Mesenchymal stem cell (in vitro differentiated cells and primary cell): Measurements from ENCODE around the gene MAPK6.
"Not testable (repeated sequence)": the region's sequence is repeated elsewhere in the genome, so short reads cannot be mapped to it uniquely, and the experiment has no call there.

Experiments
- DNase-seq: peaks from one replicate; pipeline ENCODE4 v3.0.0-alpha.2; 2013
- H2AFZ ChIP-seq: one replicate; pipeline ENCODE4 v1.6.1; 2013; ENCODE audit warnings: low read depth, mild to moderate bottlenecking, control low read depth, inconsistent platforms, low read length, moderate library complexity
- H2AK5ac ChIP-seq: 2 replicates; pipeline ENCODE4 v1.6.1; 2013; ENCODE audit warnings: low read length, moderate library complexity, mild to moderate bottlenecking, inconsistent platforms; ENCODE audit not compliant: severe bottlenecking
- H2BK120ac ChIP-seq: one replicate; pipeline ENCODE4 v1.6.1; 2013; ENCODE audit warnings: low read depth, mild to moderate bottlenecking, inconsistent platforms, low read length, moderate library complexity
- H2BK12ac ChIP-seq, 2 experiments: one replicate each; pipeline ENCODE4 v1.6.1; 2013; ENCODE audit warnings: inconsistent platforms in 2 of 2, low read length in 2 of 2, mild to moderate bottlenecking in 2 of 2, moderate library complexity in 2 of 2, control low read depth in 1 of 2
- H2BK15ac ChIP-seq: one replicate; pipeline ENCODE4 v1.6.1; 2013; ENCODE audit warnings: mild to moderate bottlenecking, low read depth, inconsistent platforms; ENCODE audit not compliant: poor library complexity, severe bottlenecking
- H2BK5ac ChIP-seq: 2 replicates; pipeline ENCODE4 v1.6.1; 2013; ENCODE audit warnings: low read depth, mild to moderate bottlenecking, low read length, control low read depth, inconsistent platforms; ENCODE audit not compliant: poor library complexity, severe bottlenecking
- H3K14ac ChIP-seq, 2 experiments: one replicate each; pipeline ENCODE4 v1.6.1; 2013; ENCODE audit warnings: inconsistent platforms in 2 of 2, low read length in 2 of 2, control low read depth in 1 of 2, mild to moderate bottlenecking in 1 of 2, moderate library complexity in 1 of 2
- H3K18ac ChIP-seq, 2 experiments: one replicate each; pipeline ENCODE4 v1.6.1; 2013; ENCODE audit warnings: inconsistent platforms in 2 of 2, low read length in 2 of 2, control low read depth in 1 of 2, low read depth in 1 of 2, mild to moderate bottlenecking in 1 of 2
- H3K23ac ChIP-seq, 2 experiments: one replicate each; pipeline ENCODE4 v1.6.1; 2013; ENCODE audit warnings: inconsistent platforms in 2 of 2, low read length in 2 of 2, mild to moderate bottlenecking in 2 of 2, moderate library complexity in 2 of 2, control low read depth in 1 of 2
- H3K27ac ChIP-seq: 2 replicates; pipeline ENCODE4 v1.5.1; 2013; ENCODE audit warnings: mild to moderate bottlenecking, moderate library complexity, low read length, control low read depth, inconsistent platforms; ENCODE audit not compliant: poor library complexity, severe bottlenecking
- H3K27me3 ChIP-seq, 2 experiments: 2 replicates each; pipeline versions ENCODE4 v1.6.1 to v1.7.0; 2013; ENCODE audit warnings: low read length in 2 of 2, mild to moderate bottlenecking in 2 of 2, moderate library complexity in 2 of 2, control low read depth in 1 of 2, inconsistent platforms in 1 of 2; ENCODE audit not compliant: control insufficient read depth in 1 of 2, insufficient read depth in 1 of 2
- H3K36me3 ChIP-seq, 2 experiments: 2 replicates each; pipeline versions ENCODE4 v1.6.1 to v1.7.0; 2013; ENCODE audit warnings: low read length in 2 of 2, control low read depth in 1 of 2, inconsistent platforms in 1 of 2, low read depth in 1 of 2, mild to moderate bottlenecking in 1 of 2; ENCODE audit not compliant: insufficient read depth in 2 of 2, control insufficient read depth in 1 of 2
- H3K4ac ChIP-seq, 2 experiments: one replicate each; pipeline ENCODE4 v1.6.1; 2013; ENCODE audit warnings: inconsistent platforms in 2 of 2, low read length in 2 of 2, mild to moderate bottlenecking in 2 of 2, moderate library complexity in 2 of 2, control low read depth in 1 of 2, low read depth in 1 of 2
- H3K4me1 ChIP-seq: 2 replicates; pipeline ENCODE4 v1.6.1; 2013; ENCODE audit warnings: low read depth, low read length, control low read depth; ENCODE audit not compliant: control insufficient read depth, insufficient read depth
- H3K4me2 ChIP-seq: 2 replicates; pipeline ENCODE4 v1.6.1; 2013; ENCODE audit warnings: low read length, mild to moderate bottlenecking, inconsistent platforms; ENCODE audit not compliant: poor library complexity, severe bottlenecking
- H3K4me3 ChIP-seq, 2 experiments: 2 replicates each; pipeline versions ENCODE4 v1.5.1 to v1.7.0; 2013; ENCODE audit warnings: low read length in 2 of 2, mild to moderate bottlenecking in 2 of 2, control low read depth in 1 of 2, low read depth in 1 of 2; ENCODE audit not compliant: insufficient read depth in 1 of 2
- H3K79me1 ChIP-seq: replicated peaks from 2 replicates; pipeline ENCODE4 v1.6.1; 2013; ENCODE audit warnings: mild to moderate bottlenecking, control low read depth, low read length, inconsistent platforms; ENCODE audit not compliant: poor library complexity, severe bottlenecking
- H3K9ac ChIP-seq: 2 replicates; pipeline ENCODE4 v1.7.0; 2013; ENCODE audit warnings: mild to moderate bottlenecking, low read length, moderate library complexity
- H3K9me3 ChIP-seq: 2 replicates; pipeline ENCODE4 v1.7.0; 2013; ENCODE audit warnings: mild to moderate bottlenecking, low read length; ENCODE audit not compliant: control insufficient read depth
- H4K8ac ChIP-seq: one replicate; pipeline ENCODE4 v1.6.1; 2013; ENCODE audit warnings: inconsistent platforms, mild to moderate bottlenecking, low read length, moderate library complexity
- H4K91ac ChIP-seq: one replicate; pipeline ENCODE4 v1.6.1; 2013; ENCODE audit warnings: mild to moderate bottlenecking, low read length, inconsistent platforms
- WGBS: methylation state at CpG from one replicate; pipeline ENCODE4 v1.1.7; 2013; ENCODE audit warnings: mixed read lengths; 5-methylcytosine and 5-hydroxymethylcytosine counted together

Gene MAPK6

GRCh38 chr15:52045795-52046298, 26.8 kb downstream of the MAPK6 start:
- H3K9me3 ChIP-seq, H3K4me1 ChIP-seq, H3K27me3 ChIP-seq, DNase-seq, H2AK5ac ChIP-seq, H2AFZ ChIP-seq, H4K91ac ChIP-seq, H3K14ac ChIP-seq, H3K9ac ChIP-seq, H3K79me1 ChIP-seq, H2BK120ac ChIP-seq, H2BK15ac ChIP-seq, H3K4ac ChIP-seq, H4K8ac ChIP-seq, H2BK12ac ChIP-seq, H3K23ac ChIP-seq, H3K27ac ChIP-seq, H3K4me3 ChIP-seq, H2BK5ac ChIP-seq, H3K4me2 ChIP-seq, H3K18ac ChIP-seq: not testable (repeated sequence)
- WGBS = 94% methylated on average over 5 of the region's 8 CpGs
- peaks cover 7 to 77% of the 10 kb centered on the region in 2 experiments for H3K36me3 ChIP-seq

DNA sequence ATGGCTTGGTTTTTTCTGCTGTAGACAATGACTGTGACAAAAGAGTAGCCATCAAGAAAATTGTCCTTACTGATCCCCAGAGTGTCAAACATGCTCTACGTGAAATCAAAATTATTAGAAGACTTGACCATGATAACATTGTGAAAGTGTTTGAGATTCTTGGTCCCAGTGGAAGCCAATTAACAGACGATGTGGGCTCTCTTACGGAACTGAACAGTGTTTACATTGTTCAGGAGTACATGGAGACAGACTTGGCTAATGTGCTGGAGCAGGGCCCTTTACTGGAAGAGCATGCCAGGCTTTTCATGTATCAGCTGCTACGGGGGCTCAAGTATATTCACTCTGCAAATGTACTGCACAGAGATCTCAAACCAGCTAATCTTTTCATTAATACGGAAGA, 27.5 kb downstream of the MAPK6 start:
- not testable (repeated sequence) for H3K27ac ChIP-seq, H3K4me1 ChIP-seq, H3K4ac ChIP-seq, H3K4me2 ChIP-seq, H2AFZ ChIP-seq, H3K9ac ChIP-seq, H4K8ac ChIP-seq, H2AK5ac ChIP-seq, H3K27me3 ChIP-seq, H3K14ac ChIP-seq, H3K4me3 ChIP-seq, H3K23ac ChIP-seq, H3K79me1 ChIP-seq, H4K91ac ChIP-seq, H2BK5ac ChIP-seq, DNase-seq, H3K9me3 ChIP-seq, H3K18ac ChIP-seq, H2BK120ac ChIP-seq, H2BK15ac ChIP-seq, H2BK12ac ChIP-seq
- 92% methylated on average over 4 of the region's 5 CpGs for WGBS
- peaks cover 9 to 79% of the 10 kb centered on the region in 2 experiments for H3K36me3 ChIP-seq

GRCh38 chr15:52050416-52050815, 31.4 kb downstream of the MAPK6 start:
- Histone ChIP-seq H3K9me3 (no peaks in the 10 kb centered on the region), H3K36me3 (peaks cover 26 to 93% of the 10 kb centered on the region in 2 experiments), H2BK5ac (no peak overlapping the region), H4K8ac (no peak overlapping the region), H3K14ac (no peak overlapping the region), H2BK120ac (no peak overlapping the region), H4K91ac (no peak overlapping the region), H2BK12ac (no peak overlapping the region), H2BK15ac (no peak overlapping the region), H3K4me3 (no peak overlapping the region), H3K18ac (no peak overlapping the region), H3K27ac (peak overlapping the region; percentile 35), H3K4me2 (no peak overlapping the region), H2AK5ac (no peak overlapping the region), H3K4ac (no peak overlapping the region), H2AFZ (no peak overlapping the region), H3K23ac (no peak overlapping the region), H3K9ac (no peak overlapping the region), H3K27me3 (no peaks in the 10 kb centered on the region), H3K4me1 (peaks cover 9% of the 10 kb centered on the region), H3K79me1 (peaks cover 9% of the 10 kb centered on the region)
- 89% methylated on average over 1 of the region's 1 CpG for WGBS
- DNase-seq = peak; percentile 61

GRCh38 chr15:52052066-52052935, 33.3 kb downstream of the MAPK6 start:
- Histone ChIP-seq H4K91ac (peak overlapping the region; percentile 50), H2BK12ac (no peak overlapping the region), H3K9me3 (no peaks in the 10 kb centered on the region), H3K36me3 (peaks cover 28 to 93% of the 10 kb centered on the region in 2 experiments), H3K4me3 (no peak overlapping the region), H3K4me1 (peaks cover 9% of the 10 kb centered on the region), H3K23ac (no peak overlapping the region), H3K4me2 (no peak overlapping the region), H3K14ac (no peak overlapping the region), H2AK5ac (peak overlapping the region; percentile 96), H2BK5ac (no peak overlapping the region), H3K4ac (no peak overlapping the region), H2BK120ac (no peak overlapping the region), H3K27ac (peak overlapping the region; percentile 56), H4K8ac (no peak overlapping the region), H2BK15ac (no peak overlapping the region), H3K27me3 (no peaks in the 10 kb centered on the region), H3K9ac (no peak overlapping the region), H2AFZ (no peak overlapping the region), H3K18ac (no peak overlapping the region), H3K79me1 (peaks cover 12% of the 10 kb centered on the region)
- WGBS = 100% methylated on average over 3 of the region's 4 CpGs
- DNase-seq = no peak
